Ishikawa (cell line): ENCODE results near the gene NXN.

Experiments used
- CEBPB ChIP-seq: IDR thresholded peaks from 2 replicates; pipeline ENCODE4 v1.6.1; 2012
- CREB1 ChIP-seq: IDR thresholded peaks from 2 replicates; pipeline ENCODE4 v1.6.1; 2012; ENCODE audit warnings: low read depth
- EGR1 ChIP-seq: IDR thresholded peaks from 2 replicates; pipeline ENCODE4 v1.6.1; 2012
- EP300 ChIP-seq: IDR thresholded peaks from 2 replicates; pipeline ENCODE4 v1.6.1; 2012; ENCODE audit warnings: borderline replicate concordance
- FOXM1 ChIP-seq: IDR thresholded peaks from 2 replicates; pipeline ENCODE4 v1.6.1; 2012; ENCODE audit warnings: low read depth, borderline replicate concordance
- NFIC ChIP-seq: IDR thresholded peaks from 2 replicates; pipeline ENCODE4 v1.6.1; 2012
- RAD21 ChIP-seq: IDR thresholded peaks from 2 replicates; pipeline ENCODE4 v1.6.1; 2012; ENCODE audit warnings: low read depth
- REST ChIP-seq: IDR thresholded peaks from 2 replicates; pipeline ENCODE4 v1.6.1; 2012; ENCODE audit warnings: low read depth, mild to moderate bottlenecking
- TAF1 ChIP-seq: IDR thresholded peaks from 2 replicates; pipeline ENCODE4 v1.6.1; 2012; ENCODE audit warnings: low read depth, mild to moderate bottlenecking
- TCF12 ChIP-seq: IDR thresholded peaks from 2 replicates; pipeline ENCODE4 v1.6.1; 2012; ENCODE audit warnings: low read depth
- TEAD4 ChIP-seq: IDR thresholded peaks from 2 replicates; pipeline ENCODE4 v1.6.1; 2012
- YY1 ChIP-seq: IDR thresholded peaks from 2 replicates; pipeline ENCODE4 v1.6.1; 2012; ENCODE audit warnings: low read depth
- ZBTB7A ChIP-seq: IDR thresholded peaks from 2 replicates; pipeline ENCODE4 v1.6.1; 2012; ENCODE audit warnings: low read depth
- TF ChIP-seq, protein P1 (sequence below): IDR thresholded peaks from 2 replicates; pipeline ENCODE4 v1.6.1; 2012
- TF ChIP-seq, protein P2 (sequence below): IDR thresholded peaks from 2 replicates; pipeline ENCODE4 v1.6.1; 2012

Gene NXN

GRCh38 chr17:896953-897661 lies 82.5 kb downstream of the NXN start:
- TF ChIP-seq TCF12 (no peak), EGR1 (no peak), CEBPB (no peak), TAF1 (no peak), CREB1 (no peak), YY1 (no peak), FOXM1 (no peak), NFIC (no peak), REST (no peak), EP300 (no peak), TEAD4 (no peak), RAD21 (no peak)
- TF ChIP-seq, protein P1, sequence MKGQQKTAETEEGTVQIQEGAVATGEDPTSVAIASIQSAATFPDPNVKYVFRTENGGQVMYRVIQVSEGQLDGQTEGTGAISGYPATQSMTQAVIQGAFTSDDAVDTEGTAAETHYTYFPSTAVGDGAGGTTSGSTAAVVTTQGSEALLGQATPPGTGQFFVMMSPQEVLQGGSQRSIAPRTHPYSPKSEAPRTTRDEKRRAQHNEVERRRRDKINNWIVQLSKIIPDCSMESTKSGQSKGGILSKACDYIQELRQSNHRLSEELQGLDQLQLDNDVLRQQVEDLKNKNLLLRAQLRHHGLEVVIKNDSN, result no peak
- TF ChIP-seq, protein P2, sequence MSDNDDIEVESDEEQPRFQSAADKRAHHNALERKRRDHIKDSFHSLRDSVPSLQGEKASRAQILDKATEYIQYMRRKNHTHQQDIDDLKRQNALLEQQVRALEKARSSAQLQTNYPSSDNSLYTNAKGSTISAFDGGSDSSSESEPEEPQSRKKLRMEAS, result no peak

DNA sequence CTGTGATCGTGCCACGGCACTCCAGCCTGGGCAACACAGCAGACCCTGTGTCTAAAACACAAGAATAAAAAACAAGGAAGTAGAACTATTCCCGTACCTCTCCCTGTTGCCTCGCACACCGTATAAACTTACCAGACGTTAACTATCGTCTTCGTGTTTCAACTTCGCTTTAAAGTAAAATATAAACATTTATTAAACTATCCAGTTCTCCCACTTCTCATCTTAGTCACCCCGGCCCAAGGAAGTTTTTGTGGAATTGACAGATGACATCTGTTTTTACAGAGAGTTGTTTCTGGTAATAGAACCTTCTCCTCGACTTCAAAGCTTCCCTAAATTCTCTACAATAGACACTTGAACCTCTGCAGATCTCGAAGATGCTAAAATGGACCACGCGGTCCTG lies 83.1 kb downstream of the NXN start:
- TF ChIP-seq ZBTB7A (no peak), TEAD4 (no peak), EP300 (no peak)

- TF ChIP-seq TCF12 (no peak), EGR1 (no peak), RAD21 (no peak), NFIC (no peak), REST (no peak), FOXM1 (no peak), YY1 (no peak), ZBTB7A (no peak), CREB1 (no peak)
- TF ChIP-seq, protein P1, result no peak
- TF ChIP-seq, protein P2, result no peak
Measured at GRCh38 chr17:892958-893357, 86.6 kb downstream of the NXN start.

- TF ChIP-seq YY1 (no peak), ZBTB7A (no peak), TEAD4 (no peak), CREB1 (no peak), TAF1 (no peak), TCF12 (no peak), FOXM1 (no peak), EGR1 (no peak), RAD21 (no peak), NFIC (no peak), CEBPB (no peak), REST (no peak), EP300 (no peak)
- TF ChIP-seq, protein P1, result no peak
- TF ChIP-seq, protein P2, result no peak
Measured at GRCh38 chr17:888998-889441, 90.6 kb downstream of the NXN start.
